Natural killer cell (primary cell): ENCODE results near the gene SYT2. TPM values are rescaled to one million over a fixed set of nuclear protein-coding genes. Genes with fewer than 3 reads are reported as not detected.
"Not testable (repeated sequence)": the region's sequence is repeated elsewhere in the genome, so short reads cannot be mapped to it uniquely, and the experiment has no call there.

ENCODE experiments used
- ATAC-seq, 3 donors: fragments of 150-1000 bp in 2 of 3; fragments of 200-7000 bp in 1 of 3; cut with Tn5 transposase; 1 replicate in 1 of 3; 2 replicates in 2 of 3; pipeline ENCODE4 v1.10.0; 2021; ENCODE audit warnings: mild to moderate bottlenecking in 2 of 3, moderate library complexity in 2 of 3
- DNase-seq, 2 donors: peaks; one replicate each; pipeline versions ENCODE4 v3.0.0 to v3.0.0-alpha.2; 2013 to 2021; ENCODE audit warnings: mixed read lengths in 1 of 2
- H3K27ac ChIP-seq: one replicate; pipeline ENCODE4 v1.5.1; 2013; ENCODE audit warnings: mild to moderate bottlenecking, low read length
- H3K27me3 ChIP-seq: one replicate; pipeline ENCODE4 v1.6.1; 2013; ENCODE audit warnings: low read length; ENCODE audit not compliant: control insufficient read depth, insufficient read depth
- H3K36me3 ChIP-seq: one replicate; pipeline ENCODE4 v1.6.1; 2013; ENCODE audit warnings: low read length; ENCODE audit not compliant: control insufficient read depth, insufficient read depth
- H3K4me1 ChIP-seq: one replicate; pipeline ENCODE4 v1.6.1; 2013; ENCODE audit warnings: low read length; ENCODE audit not compliant: control insufficient read depth, insufficient read depth
- H3K4me3 ChIP-seq: one replicate; pipeline ENCODE4 v1.5.1; 2013; ENCODE audit warnings: low read length
- H3K9me3 ChIP-seq: one replicate; pipeline ENCODE4 v1.6.1; 2013; ENCODE audit warnings: low read length; ENCODE audit not compliant: control insufficient read depth, insufficient read depth
- H3K27ac Mint-ChIP-seq, 2 donors: one replicate each; pipeline ENCODE4 v1.8.0; 2022; ENCODE audit warnings: mild to moderate bottlenecking in 2 of 2, mixed read lengths in 2 of 2, moderate library complexity in 1 of 2
- H3K27me3 Mint-ChIP-seq, 2 donors: one replicate each; pipeline ENCODE4 v1.8.0; 2022; ENCODE audit warnings: low read depth in 2 of 2, mixed read lengths in 2 of 2
- H3K36me3 Mint-ChIP-seq: one replicate; pipeline ENCODE4 v1.8.0; 2022; ENCODE audit warnings: mixed read lengths
- H3K4me1 Mint-ChIP-seq, 2 donors: one replicate each; pipeline ENCODE4 v1.8.0; 2022; ENCODE audit warnings: mixed read lengths in 2 of 2
- H3K4me3 Mint-ChIP-seq: one replicate; pipeline ENCODE4 v1.8.0; 2022; ENCODE audit warnings: mild to moderate bottlenecking, moderate library complexity, mixed read lengths
- H3K9me3 Mint-ChIP-seq, 2 donors: one replicate each; pipeline ENCODE4 v1.8.0; 2022; ENCODE audit warnings: mixed read lengths in 2 of 2
- WGBS: methylation state at CpG from one replicate; pipeline ENCODE4 v1.1.7; 2013; ENCODE audit warnings: missing lambda C conversion rate; ENCODE audit not compliant: insufficient coverage; 5-methylcytosine and 5-hydroxymethylcytosine counted together
- intact Hi-C: fragments of 100-400 bp; cut with micrococcal nuclease; formaldehyde crosslinking; loops from one replicate; pipeline ENCODE4 v1.14.2; 2022
- total RNA-seq, 4 donors: library from RNA; stranded (reverse); fragments of 120-200 nt in 1 of 4; gene quantifications; one replicate each; pipeline versions ENCODE4 v1.2.3 to v1.2.4, GENCODE V29; 2013 to 2022
- TF ChIP-seq, protein P1 (sequence below): fragments of 200-600 bp; IDR thresholded peaks from one replicate; pipeline ENCODE4 v1.8.0; 2022; ENCODE audit warnings: antibody characterized with exemption

SYT2 gene
- total RNA-seq, 3 donors from 2014 or later (not counting 1 experiment from before 2014, with no cell fraction given) = not detected

GRCh38 chr1:202547215-202547614 lies 163.0 kb downstream of the SYT2 start:
- Histone ChIP-seq H3K27ac (no peak overlapping the region), H3K4me1 (no peaks in the 10 kb centered on the region), H3K9me3 (no peaks in the 10 kb centered on the region), H3K4me3 (no peak overlapping the region), H3K36me3 (no peaks in the 10 kb centered on the region), H3K27me3 (no peaks in the 10 kb centered on the region)
- TF ChIP-seq, protein P1, sequence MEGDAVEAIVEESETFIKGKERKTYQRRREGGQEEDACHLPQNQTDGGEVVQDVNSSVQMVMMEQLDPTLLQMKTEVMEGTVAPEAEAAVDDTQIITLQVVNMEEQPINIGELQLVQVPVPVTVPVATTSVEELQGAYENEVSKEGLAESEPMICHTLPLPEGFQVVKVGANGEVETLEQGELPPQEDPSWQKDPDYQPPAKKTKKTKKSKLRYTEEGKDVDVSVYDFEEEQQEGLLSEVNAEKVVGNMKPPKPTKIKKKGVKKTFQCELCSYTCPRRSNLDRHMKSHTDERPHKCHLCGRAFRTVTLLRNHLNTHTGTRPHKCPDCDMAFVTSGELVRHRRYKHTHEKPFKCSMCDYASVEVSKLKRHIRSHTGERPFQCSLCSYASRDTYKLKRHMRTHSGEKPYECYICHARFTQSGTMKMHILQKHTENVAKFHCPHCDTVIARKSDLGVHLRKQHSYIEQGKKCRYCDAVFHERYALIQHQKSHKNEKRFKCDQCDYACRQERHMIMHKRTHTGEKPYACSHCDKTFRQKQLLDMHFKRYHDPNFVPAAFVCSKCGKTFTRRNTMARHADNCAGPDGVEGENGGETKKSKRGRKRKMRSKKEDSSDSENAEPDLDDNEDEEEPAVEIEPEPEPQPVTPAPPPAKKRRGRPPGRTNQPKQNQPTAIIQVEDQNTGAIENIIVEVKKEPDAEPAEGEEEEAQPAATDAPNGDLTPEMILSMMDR = no peak
- no peaks in the 10 kb centered on the region for H3K9me3 Mint-ChIP-seq
- ATAC-seq (no peak), DNase-seq (no peak)
- H3K36me3 Mint-ChIP-seq = no peaks in the 10 kb centered on the region
- H3K27ac Mint-ChIP-seq = no peak overlapping the region
- H3K27me3 Mint-ChIP-seq = no peaks in the 10 kb centered on the region
- H3K4me1 Mint-ChIP-seq = peaks cover 15 to 19% of the 10 kb centered on the region in 2 donors
- intact Hi-C loops = no loop called here
- H3K4me3 Mint-ChIP-seq = no peak overlapping the region

DNA sequence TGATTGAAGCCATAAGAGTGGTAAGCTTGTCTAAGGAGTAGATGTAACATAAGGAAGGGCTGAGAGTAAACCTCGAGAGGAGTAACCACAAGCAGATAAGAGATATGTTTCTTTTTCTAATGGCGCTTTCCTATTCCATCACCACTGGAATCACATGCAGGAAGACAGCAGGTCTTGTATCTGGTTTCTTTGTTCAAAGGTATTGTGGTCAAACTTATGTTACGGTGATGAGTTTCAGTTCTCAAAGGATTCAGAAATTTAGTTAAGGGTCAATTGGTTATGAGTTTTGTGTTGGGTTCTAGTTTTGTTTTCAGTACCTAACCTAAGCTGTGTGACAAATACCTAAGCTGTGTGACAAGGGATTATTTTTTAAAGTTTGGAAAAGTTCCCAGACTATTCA lies 163.5 kb downstream of the SYT2 start:
- H3K4me3 Mint-ChIP-seq, H3K27me3 Mint-ChIP-seq, ATAC-seq, H3K36me3 ChIP-seq, H3K27ac ChIP-seq, H3K4me3 ChIP-seq, intact Hi-C loops, H3K9me3 Mint-ChIP-seq, DNase-seq, H3K36me3 Mint-ChIP-seq, H3K9me3 ChIP-seq, H3K4me1 ChIP-seq, H3K27me3 ChIP-seq: not testable (repeated sequence)
- peak overlapping the region in 1 of 2 donors; percentile 5 for H3K27ac Mint-ChIP-seq
- WGBS = 20% methylated on average over 1 of the region's 3 CpGs
- H3K4me1 Mint-ChIP-seq = peaks cover 15 to 19% of the 10 kb centered on the region in 2 donors

DNA sequence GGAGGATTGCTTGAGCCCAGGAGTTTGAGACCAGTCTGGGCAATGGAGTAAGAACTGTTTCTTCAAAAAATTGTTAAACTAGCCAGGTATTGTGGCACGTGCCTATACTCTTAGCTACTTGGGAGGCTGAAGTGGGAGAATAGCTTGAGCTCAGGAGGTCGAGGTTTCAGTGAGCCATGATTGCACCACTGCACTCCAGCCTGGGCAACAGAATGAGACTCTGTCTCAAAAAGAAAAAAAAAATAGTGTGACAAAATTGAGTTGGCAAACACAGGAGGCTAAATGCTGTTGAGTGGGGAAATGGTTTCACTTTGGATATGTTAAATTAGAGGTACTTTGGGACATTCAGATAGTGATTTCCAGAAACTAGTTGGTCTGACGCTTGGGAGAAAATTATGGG lies 163.9 kb downstream of the SYT2 start:
- H3K36me3 Mint-ChIP-seq, H3K4me1 ChIP-seq, ATAC-seq, H3K4me3 ChIP-seq, H3K27me3 ChIP-seq, H3K9me3 ChIP-seq, H3K36me3 ChIP-seq, intact Hi-C loops, DNase-seq, H3K9me3 Mint-ChIP-seq, H3K27ac ChIP-seq, H3K27me3 Mint-ChIP-seq, H3K4me3 Mint-ChIP-seq: not testable (repeated sequence)
- Mint-ChIP-seq H3K27ac (peak overlapping the region in 1 of 2 donors; percentile 5), H3K4me1 (peaks cover 15 to 19% of the 10 kb centered on the region in 2 donors)
- WGBS = 81% methylated on average over 3 of the region's 3 CpGs

GRCh38 chr1:202545647-202546303 lies 164.5 kb downstream of the SYT2 start:
- WGBS = 80% methylated on average over 3 of the region's 3 CpGs
- H3K27me3 Mint-ChIP-seq, ATAC-seq, H3K4me3 ChIP-seq, intact Hi-C loops, H3K27me3 ChIP-seq, H3K4me3 Mint-ChIP-seq, DNase-seq, H3K36me3 ChIP-seq, H3K9me3 ChIP-seq, H3K9me3 Mint-ChIP-seq, H3K36me3 Mint-ChIP-seq, H3K27ac ChIP-seq, H3K4me1 ChIP-seq: not testable (repeated sequence)
- H3K4me1 Mint-ChIP-seq = peaks cover 15 to 19% of the 10 kb centered on the region in 2 donors
- peak overlapping the region in 1 of 2 donors; percentile 5 for H3K27ac Mint-ChIP-seq

DNA sequence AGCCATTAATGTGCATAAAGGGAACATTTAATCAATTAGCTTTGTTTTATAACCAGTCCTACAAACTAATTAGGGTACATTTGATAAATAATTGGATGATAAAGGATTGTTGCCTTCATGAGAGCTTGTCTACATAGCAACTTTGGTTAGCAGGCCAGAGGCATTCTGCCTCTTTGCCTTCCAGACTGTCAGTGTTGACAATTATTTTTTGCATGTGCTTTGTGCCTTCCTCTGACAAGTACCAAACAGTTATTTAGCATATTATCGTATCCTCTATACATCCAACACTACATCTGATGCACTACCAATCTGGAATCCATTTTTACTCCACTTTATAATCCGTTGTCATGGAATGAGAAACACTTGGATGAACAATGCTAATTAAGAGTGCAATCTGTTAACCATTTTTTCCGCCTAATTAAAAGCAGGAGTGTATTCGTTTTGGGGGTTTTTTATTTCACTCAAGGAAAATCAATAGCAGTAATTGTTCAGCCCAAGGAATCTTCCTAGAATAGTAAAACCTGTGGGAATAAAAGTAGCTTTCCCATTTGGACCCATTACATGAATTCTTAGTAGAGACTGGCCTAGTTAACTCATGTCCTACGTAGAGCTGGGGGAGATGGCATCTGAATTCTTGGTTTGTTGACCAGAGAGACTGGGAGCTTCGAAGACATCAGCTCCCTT lies 165.3 kb downstream of the SYT2 start:
- H3K4me3 Mint-ChIP-seq, H3K27me3 ChIP-seq, H3K27me3 Mint-ChIP-seq, H3K9me3 Mint-ChIP-seq, H3K4me3 ChIP-seq, intact Hi-C loops, H3K36me3 ChIP-seq, H3K4me1 ChIP-seq, H3K27ac Mint-ChIP-seq, ATAC-seq, H3K36me3 Mint-ChIP-seq, DNase-seq, H3K27ac ChIP-seq, H3K9me3 ChIP-seq: not testable (repeated sequence)
- 95% methylated on average over 4 of the region's 6 CpGs for WGBS
- peaks cover 15 to 19% of the 10 kb centered on the region in 2 donors for H3K4me1 Mint-ChIP-seq

GRCh38 chr1:202543537-202543936 lies 166.7 kb downstream of the SYT2 start:
- H3K9me3 ChIP-seq, H3K4me1 ChIP-seq, H3K27ac Mint-ChIP-seq, intact Hi-C loops, H3K27me3 ChIP-seq, H3K9me3 Mint-ChIP-seq, H3K4me3 ChIP-seq, H3K27me3 Mint-ChIP-seq, H3K4me3 Mint-ChIP-seq, DNase-seq, ATAC-seq, H3K36me3 Mint-ChIP-seq, H3K36me3 ChIP-seq, H3K27ac ChIP-seq: not testable (repeated sequence)
- WGBS = 96% methylated on average over 9 of the region's 11 CpGs
- H3K4me1 Mint-ChIP-seq = peaks cover 15 to 19% of the 10 kb centered on the region in 2 donors

GRCh38 chr1:202542415-202542814 lies 167.8 kb downstream of the SYT2 start:
- not testable (repeated sequence) for H3K27ac ChIP-seq, H3K4me3 ChIP-seq

More at GRCh38 chr1:202542415-202542814, 167.8 kb downstream of the SYT2 start:
- peaks cover 15 to 19% of the 10 kb centered on the region in 2 donors for H3K4me1 Mint-ChIP-seq
- H3K36me3 ChIP-seq, H3K27ac Mint-ChIP-seq, H3K4me1 ChIP-seq, H3K4me3 Mint-ChIP-seq, DNase-seq, H3K36me3 Mint-ChIP-seq, H3K9me3 ChIP-seq, H3K27me3 Mint-ChIP-seq, intact Hi-C loops, H3K9me3 Mint-ChIP-seq, H3K27me3 ChIP-seq, ATAC-seq: not testable (repeated sequence)
